ENCODE results near the gene DAZL.

DNA sequence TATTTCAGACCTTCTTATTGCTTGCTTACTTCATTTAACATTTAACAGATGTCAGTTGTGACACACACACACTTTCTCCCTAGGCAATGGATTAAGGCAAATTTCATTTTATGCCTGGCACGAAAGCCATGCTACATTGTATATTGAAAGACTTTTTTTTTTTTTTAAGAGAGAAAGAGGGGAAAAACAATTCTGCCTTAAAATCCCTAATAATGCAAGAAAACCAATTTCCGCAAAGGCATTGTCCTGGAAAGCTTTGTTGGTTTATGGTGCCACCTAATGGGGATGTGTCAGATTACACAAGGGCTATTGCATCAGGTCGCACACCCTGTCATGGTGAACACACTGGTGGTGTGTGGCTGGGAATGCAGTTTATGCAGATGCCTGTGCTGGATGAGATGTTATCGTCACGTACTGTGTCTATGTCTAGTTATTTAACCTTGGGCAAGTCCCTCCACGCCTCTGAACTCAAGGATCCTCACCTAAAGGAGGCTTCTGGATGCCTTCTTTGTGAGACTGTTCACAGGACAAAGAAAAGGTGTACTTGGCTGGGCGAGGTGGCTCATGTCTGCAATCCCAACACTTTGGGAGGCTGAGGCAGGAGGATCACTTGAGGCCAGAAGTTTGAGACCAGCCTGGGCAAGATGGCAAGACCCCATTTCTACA, 54.4 kb downstream of the DAZL start:
- TF ChIP-seq CTCF (conservative IDR thresholded peaks at IDR 0.05 in 1 of 2, IDR thresholded peaks at IDR 0.05 in 1 of 2; ENCODE audit: extremely low read depth in 1 of 2, insufficient read depth in 1 of 2, low read depth in 1 of 2, low read length in 2 of 2) (peak; percentile 78 to 85), EZH2 (IDR thresholded peaks at IDR 0.05; ENCODE audit: borderline replicate concordance, low read length) (no peak)

Data from mammary epithelial cell (primary cell).